Measurements from ENCODE around the gene AIRE. TPM values are rescaled to one million over a fixed set of nuclear protein-coding genes. Genes with fewer than 3 reads are reported as not detected.

AIRE gene
- total and polyA plus RNA-seq, 2 donors (not counting 1 experiment from before 2014, with no cell fraction given), result not detected

GRCh38 chr21:44317241-44317782 lies 31.6 kb downstream of the AIRE start:
- Histone ChIP-seq H3K4me3 (replicated peaks in 1 of 4; ENCODE audit: control extremely low read depth in 1 of 4, insufficient read depth in 1 of 4, low read depth in 3 of 4, low read length in 4 of 4) (no peak overlapping the region), H3K36me3 (ENCODE audit: control insufficient read depth, insufficient read depth, low read length) (peaks cover 18% of the 10 kb centered on the region), H3K4me1 (ENCODE audit: control insufficient read depth, extremely low read depth, insufficient read depth, low read length) (no peaks in the 10 kb centered on the region), H2AFZ (ENCODE audit: low read length) (no peak overlapping the region), H3K27me3 (ENCODE audit: control insufficient read depth, insufficient read depth, low read length) (no peaks in the 10 kb centered on the region), H3K4me2 (ENCODE audit: extremely low read depth, insufficient read depth, low read length) (no peak overlapping the region), H3K9ac (ENCODE audit: insufficient read depth, low read length) (no peak overlapping the region), H4K20me1 (ENCODE audit: control insufficient read depth, extremely low read depth, insufficient read depth, low read length) (no peaks in the 10 kb centered on the region), H3K9me3 (ENCODE audit: control insufficient read depth, insufficient read depth, low read depth, low read length) (no peaks in the 10 kb centered on the region), H3K27ac (ENCODE audit: insufficient read depth, low read length) (no peak overlapping the region), H3K79me2 (ENCODE audit: control insufficient read depth, insufficient read depth, low read length) (no peaks in the 10 kb centered on the region)
- TF ChIP-seq CTCF (conservative IDR thresholded peaks at IDR 0.05 in 1 of 2, IDR thresholded peaks at IDR 0.05 in 1 of 2; ENCODE audit: low read depth in 1 of 2, low read length in 2 of 2) (no peak), EZH2 (IDR thresholded peaks at IDR 0.05; ENCODE audit: low read length, missing control alignments) (no peak)
- DNase-seq (ENCODE audit: low read depth in 2 of 2), result no peak

DNA sequence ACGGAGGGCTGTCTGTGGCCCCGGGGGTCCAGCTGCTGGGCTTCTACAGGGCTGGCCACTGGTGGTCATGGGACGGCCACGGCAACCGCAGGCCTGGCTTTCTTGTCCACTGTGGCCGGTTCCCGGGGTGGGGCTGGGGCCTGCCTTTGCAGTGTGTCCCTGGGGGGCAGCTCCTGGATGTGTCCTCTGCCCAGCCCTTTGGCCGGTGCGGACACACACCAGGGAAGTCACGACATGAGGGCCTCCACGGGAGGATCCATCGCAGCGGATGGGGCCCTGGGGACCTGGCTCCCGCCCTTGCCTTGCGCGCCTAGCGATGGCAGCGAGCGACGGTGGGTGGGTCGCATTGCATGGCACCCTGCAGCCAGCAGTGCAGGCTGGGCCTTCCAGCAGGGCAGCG lies 32.2 kb downstream of the AIRE start:
- Histone ChIP-seq H3K9me3 (ENCODE audit: control insufficient read depth, insufficient read depth, low read depth, low read length) (no peaks in the 10 kb centered on the region), H3K27me3 (ENCODE audit: control insufficient read depth, insufficient read depth, low read length) (no peaks in the 10 kb centered on the region), H3K79me2 (ENCODE audit: control insufficient read depth, insufficient read depth, low read length) (no peaks in the 10 kb centered on the region), H3K9ac (ENCODE audit: insufficient read depth, low read length) (no peak overlapping the region), H3K27ac (ENCODE audit: insufficient read depth, low read length) (no peak overlapping the region), H2AFZ (ENCODE audit: low read length) (no peak overlapping the region), H3K36me3 (ENCODE audit: control insufficient read depth, insufficient read depth, low read length) (peaks cover 17% of the 10 kb centered on the region), H3K4me3 (replicated peaks in 1 of 4; ENCODE audit: control extremely low read depth in 1 of 4, insufficient read depth in 1 of 4, low read depth in 3 of 4, low read length in 4 of 4) (no peak overlapping the region), H3K4me1 (ENCODE audit: control insufficient read depth, extremely low read depth, insufficient read depth, low read length) (no peaks in the 10 kb centered on the region), H4K20me1 (ENCODE audit: control insufficient read depth, extremely low read depth, insufficient read depth, low read length) (no peaks in the 10 kb centered on the region), H3K4me2 (ENCODE audit: extremely low read depth, insufficient read depth, low read length) (no peak overlapping the region)
- DNase-seq (ENCODE audit: low read depth in 2 of 2), result no peak
- TF ChIP-seq EZH2 (IDR thresholded peaks at IDR 0.05; ENCODE audit: low read length, missing control alignments) (no peak), CTCF (conservative IDR thresholded peaks at IDR 0.05 in 1 of 2, IDR thresholded peaks at IDR 0.05 in 1 of 2; ENCODE audit: low read depth in 1 of 2, low read length in 2 of 2) (no peak)

- no peaks in the 10 kb centered on the region for H3K4me1 ChIP-seq (ENCODE audit: control insufficient read depth, extremely low read depth, insufficient read depth, low read length)
- no peak overlapping the region for H3K4me3 ChIP-seq (replicated peaks in 1 of 4; ENCODE audit: control extremely low read depth in 1 of 4, insufficient read depth in 1 of 4, low read depth in 3 of 4, low read length in 4 of 4)
- no peak overlapping the region for H3K27ac ChIP-seq (ENCODE audit: insufficient read depth, low read length)
- TF ChIP-seq EZH2 (IDR thresholded peaks at IDR 0.05; ENCODE audit: low read length, missing control alignments) (no peak), CTCF (conservative IDR thresholded peaks at IDR 0.05 in 1 of 2, IDR thresholded peaks at IDR 0.05 in 1 of 2; ENCODE audit: low read depth in 1 of 2, low read length in 2 of 2) (no peak)
- no peaks in the 10 kb centered on the region for H3K79me2 ChIP-seq (ENCODE audit: control insufficient read depth, insufficient read depth, low read length)
- H3K4me2 ChIP-seq (ENCODE audit: extremely low read depth, insufficient read depth, low read length), result no peak overlapping the region
- no peaks in the 10 kb centered on the region for H3K27me3 ChIP-seq (ENCODE audit: control insufficient read depth, insufficient read depth, low read length)
- no peak overlapping the region for H2AFZ ChIP-seq (ENCODE audit: low read length)
- peaks cover 17% of the 10 kb centered on the region for H3K36me3 ChIP-seq (ENCODE audit: control insufficient read depth, insufficient read depth, low read length)
- H3K9me3 ChIP-seq (ENCODE audit: control insufficient read depth, insufficient read depth, low read depth, low read length), result no peaks in the 10 kb centered on the region
- DNase-seq (ENCODE audit: low read depth in 2 of 2), result no peak
- no peaks in the 10 kb centered on the region for H4K20me1 ChIP-seq (ENCODE audit: control insufficient read depth, extremely low read depth, insufficient read depth, low read length)
- no peak overlapping the region for H3K9ac ChIP-seq (ENCODE audit: insufficient read depth, low read length)
Observed at GRCh38 chr21:44318489-44319285, 33.0 kb downstream of the AIRE start.

All from fibroblast of lung (primary cell).